A172 (cell line): ENCODE results near the gene CIPC. TPM values are rescaled to one million over a fixed set of nuclear protein-coding genes. Genes with fewer than 3 reads are reported as not detected.

ENCODE experiments used
- DNase-seq: peaks from one replicate; pipeline ENCODE4 v3.0.0-alpha.2; 2015; ENCODE audit warnings: low spot score
- total RNA-seq: library from RNA; depleted of rRNA; stranded (reverse); fragments of >200 nt; shearing (Covaris generic); gene quantifications from 2 replicates; pipeline ENCODE4 v1.2.3, GENCODE V29; 2014; rRNA removed

CIPC gene, protein sequence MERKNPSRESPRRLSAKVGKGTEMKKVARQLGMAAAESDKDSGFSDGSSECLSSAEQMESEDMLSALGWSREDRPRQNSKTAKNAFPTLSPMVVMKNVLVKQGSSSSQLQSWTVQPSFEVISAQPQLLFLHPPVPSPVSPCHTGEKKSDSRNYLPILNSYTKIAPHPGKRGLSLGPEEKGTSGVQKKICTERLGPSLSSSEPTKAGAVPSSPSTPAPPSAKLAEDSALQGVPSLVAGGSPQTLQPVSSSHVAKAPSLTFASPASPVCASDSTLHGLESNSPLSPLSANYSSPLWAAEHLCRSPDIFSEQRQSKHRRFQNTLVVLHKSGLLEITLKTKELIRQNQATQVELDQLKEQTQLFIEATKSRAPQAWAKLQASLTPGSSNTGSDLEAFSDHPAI
- total RNA-seq = 9.9 and 13.5 TPM in 2 replicates

DNA sequence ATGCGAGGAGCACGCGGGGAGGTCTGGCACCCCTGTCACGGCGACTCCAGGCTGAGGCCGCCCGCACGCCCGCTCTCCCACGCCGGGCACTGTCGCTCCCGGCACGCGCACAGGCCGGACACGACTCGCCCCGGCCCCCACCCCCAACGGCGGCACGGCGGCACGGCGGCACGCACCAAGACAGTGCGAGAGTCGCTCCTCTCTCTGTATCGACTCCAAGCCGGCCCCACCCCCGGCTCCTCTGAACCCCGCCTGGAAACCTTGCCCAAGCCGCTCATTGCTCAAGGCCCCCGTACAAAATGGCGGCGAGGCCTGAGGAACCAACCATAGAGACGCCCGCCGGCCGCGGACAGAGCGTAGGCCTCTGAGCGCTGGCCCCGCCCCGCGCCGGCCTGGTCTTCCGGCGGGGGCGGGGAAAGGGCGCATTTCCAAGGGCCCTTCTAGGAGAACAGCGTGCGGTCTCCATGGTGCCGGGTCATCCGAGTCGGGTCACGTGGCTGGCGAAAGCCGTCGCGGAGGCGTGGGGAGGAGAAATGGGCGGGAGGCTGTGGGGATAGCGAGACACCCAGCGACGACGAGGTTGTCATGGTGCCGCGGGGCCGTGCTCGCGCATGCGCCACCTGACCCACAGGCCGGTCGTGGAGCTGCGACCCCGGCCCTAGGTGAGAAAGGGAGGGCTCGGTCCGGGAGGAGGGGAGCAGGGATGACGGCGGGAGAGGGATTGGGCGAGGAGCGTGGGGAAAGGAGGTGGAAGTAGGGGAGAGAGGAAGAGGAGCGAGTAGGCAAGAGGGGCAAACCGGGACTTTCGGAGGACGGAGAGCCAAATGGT is at the start of gene CIPC:
TSS of gene CIPC (plus strand) at position 559 of the 829 bp plus-strand sequence. CDS start 7,451 bp downstream, outside the sequence.
- peak; percentile 91 for DNase-seq

DNA sequence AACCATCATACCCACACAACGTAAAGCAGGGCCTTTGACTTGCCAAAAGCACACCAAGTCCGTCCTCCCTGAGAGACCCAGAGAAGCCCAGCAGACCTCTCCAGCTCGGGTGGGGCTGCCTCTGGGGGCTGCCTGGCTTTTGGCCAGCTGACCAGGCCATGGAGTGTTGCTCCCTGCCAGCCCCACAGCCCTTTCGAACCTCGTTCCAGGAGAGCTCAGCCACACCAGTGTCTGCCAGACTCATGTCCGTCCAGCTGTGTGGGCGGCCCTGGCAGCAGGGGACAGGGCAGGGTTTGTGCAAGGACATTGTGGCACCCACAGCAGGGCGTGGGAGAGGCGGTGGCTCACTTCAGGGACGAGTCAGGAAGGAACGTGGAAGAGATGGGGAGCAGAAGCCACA is 46.9 kb upstream of the CIPC start:
- no peak for DNase-seq

DNA sequence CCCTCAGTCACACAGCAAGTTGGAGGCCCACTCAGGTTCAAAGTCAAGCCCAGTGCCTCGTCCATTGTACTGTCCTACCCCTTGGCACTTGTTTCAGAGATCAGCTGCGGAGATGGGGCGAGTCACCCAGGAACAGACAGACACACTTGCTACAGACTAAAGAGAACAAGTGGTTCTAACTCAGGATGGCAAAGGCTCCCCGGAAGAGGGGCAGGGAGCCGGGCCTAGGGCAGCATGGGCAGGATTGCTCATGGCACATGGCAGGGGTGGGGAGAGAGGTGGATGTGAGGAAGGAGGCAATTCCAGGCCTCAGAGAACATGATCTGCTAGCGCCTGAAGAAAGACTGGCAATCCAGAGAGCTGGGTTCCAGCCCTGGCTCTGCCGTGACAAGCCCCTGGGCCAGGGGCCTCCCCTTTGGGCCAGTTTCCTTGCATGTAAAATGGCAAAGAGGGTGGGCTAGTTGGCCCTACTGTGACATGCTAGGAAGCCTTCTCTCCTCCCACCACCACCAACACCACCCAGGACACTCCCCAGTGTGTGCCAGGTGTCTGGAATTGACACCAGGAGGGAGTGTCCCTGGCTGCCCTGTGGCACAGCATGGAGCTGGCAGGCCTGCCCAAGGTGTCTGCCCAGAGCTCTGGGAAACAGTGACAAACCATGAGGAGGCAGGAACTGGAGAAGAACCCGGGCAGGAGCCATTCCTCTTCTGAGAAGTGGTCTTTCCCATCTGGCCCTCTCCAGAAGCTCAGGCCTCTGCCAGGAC is 45.6 kb upstream of the CIPC start:
- no peak for DNase-seq

DNA sequence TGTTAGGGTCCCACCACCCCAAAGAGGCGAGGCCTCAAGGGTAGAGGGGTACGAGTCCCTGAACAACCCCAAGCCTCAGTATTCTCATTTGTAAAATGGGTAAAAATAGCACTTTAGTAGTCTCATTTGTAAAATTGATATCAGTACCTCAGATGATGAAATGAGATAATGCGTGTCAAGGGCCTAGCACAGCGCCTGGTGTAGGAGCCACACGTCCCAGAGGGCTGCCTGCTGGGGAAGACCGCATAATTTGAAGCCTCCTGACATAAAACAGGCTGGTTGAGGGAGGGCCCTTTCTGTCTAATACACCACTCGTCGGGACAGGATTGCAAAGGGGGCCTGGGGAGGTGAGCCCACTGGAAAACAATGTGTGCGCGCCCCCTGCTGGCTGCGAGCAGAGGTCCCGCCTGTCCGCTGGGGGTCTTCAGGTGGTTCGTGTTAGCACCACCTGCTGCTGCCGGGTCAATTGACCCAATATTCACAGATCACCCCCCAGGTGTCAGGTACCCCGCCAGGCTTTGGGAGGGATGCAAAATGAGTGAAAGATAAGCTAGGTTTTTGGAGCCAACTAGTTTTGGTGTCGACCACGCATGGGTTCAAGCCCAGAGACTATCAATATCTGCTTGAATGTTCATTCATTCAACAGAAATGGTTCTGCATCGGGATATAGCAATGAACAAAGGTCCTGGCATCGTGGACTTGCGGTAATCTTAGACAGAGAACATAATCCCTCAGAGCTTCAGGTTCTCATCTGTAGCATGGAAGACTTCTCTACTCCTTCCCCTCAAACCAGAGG is 44.8 kb upstream of the CIPC start:
- no peak for DNase-seq

DNA sequence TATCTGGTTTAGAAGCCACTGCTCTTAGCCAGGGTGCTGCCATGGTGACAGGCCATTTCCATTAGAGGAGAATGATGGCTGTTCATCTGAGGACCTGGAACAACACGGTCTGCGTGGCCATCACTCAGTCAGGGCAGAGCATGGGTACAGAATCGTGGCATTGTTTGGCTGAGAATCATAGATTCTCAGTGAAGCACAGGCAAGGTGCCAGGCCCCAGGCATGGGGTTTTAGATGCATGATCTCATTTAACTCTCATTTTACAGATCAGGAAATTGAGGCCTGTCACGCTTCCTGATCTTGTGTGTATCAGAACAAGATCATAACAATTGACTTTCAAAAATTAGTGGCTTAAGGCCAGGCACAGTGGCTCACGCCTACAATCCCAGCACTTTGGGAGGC is 42.8 kb upstream of the CIPC start:
- no peak for DNase-seq

DNA sequence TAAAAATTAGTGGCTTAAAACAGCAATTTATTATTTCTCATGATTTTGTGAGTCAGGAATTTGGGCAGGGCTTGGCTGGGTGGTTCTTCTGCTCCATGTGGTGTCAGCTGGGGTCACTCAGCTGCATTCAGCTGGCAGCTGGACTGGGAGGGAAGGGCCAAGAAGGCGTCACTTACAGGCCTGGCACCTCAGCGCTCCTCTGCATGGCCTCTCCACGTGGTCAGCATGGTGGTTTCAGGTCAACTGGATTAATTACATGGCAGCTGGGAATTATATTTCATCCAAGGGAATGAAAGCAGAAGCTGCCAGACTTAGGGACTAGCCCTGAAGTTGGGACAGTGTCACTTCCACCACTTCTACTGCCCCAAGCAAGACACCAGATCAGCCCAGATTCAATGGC is 42.1 kb upstream of the CIPC start:
- peak; percentile 50 for DNase-seq

DNA sequence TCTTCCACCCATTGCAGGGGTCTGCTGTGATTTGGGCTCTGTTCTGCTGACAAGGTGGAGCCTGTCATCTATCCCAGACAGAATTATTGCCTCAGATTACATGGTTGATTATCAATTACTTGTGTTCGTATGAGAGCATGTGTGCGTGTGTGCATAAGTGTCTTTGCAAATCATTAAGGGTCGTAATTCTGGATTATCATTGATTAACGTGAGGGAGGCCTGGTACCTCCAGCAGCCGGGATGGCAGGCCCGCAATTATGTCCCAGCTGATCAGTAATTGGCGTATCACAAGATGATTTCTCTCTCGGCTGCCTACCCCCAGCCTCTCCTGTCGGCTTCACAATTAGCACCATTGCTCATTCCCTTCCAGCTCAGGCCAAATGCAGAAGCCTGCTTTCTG is 39.9 kb upstream of the CIPC start:
- DNase-seq = no peak

DNA sequence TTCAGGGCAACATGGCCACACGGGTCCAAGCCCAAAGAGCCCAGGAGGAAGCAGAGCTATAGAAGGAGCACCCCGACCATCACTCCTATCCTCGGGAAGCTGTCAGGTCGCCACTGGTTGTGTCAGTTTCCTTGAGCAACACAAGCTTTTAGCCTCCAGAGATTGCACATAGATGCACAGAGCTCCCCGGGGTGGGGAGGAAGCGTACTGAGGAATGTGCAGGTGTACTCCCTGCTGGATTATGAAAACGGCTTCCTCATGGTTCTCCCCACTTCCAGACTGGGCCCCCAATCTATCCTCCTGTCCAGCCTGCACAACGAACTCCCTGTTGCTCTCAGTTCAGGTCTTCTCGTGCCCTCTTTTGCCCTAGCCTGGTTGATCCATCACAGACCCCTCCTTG is 39.3 kb upstream of the CIPC start:
- DNase-seq = no peak

DNA sequence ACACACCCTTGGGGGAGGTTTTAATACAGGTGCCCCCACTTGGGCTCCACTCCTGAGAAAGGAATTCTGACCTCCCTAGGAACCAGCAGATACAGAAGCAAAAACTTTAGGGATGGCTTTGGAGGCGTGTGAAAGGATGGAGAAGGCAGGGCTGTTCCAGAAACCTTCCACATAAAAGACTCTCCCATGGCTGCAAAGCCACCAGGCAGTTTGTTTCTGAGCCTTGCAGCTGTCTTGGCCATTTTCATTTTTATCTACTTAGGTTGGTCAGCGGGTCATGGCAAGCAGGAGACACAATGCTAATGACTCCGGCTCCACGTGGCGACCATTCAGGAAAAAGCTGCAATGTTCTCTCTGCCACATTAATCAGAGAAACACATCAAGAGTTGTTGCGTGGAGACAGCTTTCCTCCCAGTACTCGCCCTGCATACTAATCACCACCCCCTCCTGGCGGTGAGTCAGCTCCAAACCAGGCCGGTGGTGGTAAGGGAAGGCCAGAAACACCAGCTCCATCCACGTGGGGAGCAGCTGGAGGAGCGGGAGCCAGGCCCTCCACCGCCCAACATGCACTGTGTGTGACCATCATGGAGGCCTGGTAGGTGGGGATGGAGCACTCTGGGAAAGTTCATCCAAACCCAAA is 38.7 kb upstream of the CIPC start:
- peak; percentile 80 for DNase-seq

DNA sequence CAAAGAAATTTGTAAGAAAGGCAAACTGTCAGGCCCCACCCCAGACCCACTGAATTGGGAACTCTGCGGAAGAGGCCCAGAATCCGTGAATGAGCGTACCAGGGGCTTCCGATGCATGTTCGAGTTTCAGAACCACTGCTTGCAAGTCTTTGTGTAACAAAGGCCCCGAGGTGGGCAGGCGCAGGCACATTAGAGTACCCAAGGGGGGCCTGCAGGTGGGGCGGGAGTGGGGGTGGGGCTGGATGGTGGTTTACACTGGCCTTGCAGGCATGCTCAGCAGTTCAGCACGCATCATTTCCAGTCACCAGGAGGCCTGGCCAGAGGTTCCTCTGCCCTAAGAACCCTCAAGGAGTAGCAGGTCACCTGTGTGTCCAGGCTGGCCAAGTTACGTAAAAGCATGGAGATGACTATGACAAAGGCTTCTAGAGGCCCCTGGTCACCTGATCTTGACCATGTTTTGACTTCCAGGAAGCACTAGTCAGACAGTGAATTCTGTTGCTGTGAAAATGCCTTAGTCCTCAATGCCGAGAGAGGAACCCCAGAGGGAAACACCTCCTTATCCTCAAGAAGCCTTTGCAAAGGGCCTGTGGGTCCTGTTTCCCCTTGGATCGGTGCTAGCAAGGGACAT is 36.3 kb upstream of the CIPC start:
- no peak for DNase-seq

DNA sequence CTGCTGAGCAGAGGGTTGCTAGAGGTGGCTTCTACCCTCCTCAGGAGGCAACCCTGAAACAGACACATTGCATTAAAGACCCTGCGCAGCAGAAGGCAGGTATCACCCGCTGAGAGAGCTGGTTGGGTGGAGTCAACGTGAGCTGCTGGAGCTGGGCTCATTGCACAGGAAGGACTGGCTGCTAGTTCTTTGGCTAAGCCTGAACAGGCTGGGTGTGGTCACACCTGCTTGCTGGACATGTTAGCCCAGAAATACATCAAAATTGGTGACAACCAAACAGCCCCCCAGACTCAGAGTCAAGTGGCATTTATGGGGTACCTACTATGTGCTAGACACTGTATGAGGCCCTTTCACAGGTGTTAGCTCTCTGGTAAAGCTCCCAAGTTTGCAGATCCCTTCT is 35.8 kb upstream of the CIPC start:
- no peak for DNase-seq

DNA sequence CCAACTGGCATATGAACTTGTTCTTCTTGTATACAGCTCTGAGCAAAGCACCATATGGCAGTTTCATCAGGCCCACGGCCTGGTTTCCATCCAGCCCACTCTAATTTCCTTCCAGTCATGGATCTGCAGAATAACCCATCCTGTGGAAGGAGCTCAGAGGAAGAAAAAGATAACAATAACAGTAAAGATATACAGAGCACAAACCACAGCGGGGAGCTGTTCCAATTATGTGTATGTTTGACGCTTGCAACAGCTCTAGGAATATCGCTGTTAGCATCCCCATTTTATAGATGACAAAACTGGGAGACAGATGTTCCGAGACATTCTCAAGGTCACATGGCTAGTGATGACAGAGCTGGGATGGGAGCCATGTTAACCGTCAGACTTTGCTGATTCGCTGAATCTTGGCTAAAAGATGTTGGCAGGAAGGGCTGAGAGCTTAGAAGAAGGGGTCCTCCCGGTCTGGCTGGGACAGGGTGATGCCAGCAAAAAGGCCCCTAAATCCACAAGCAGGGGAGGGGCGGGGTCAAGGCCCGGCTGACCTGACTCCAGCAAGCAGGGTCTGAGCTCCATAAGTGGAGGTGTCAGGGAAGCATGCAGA is 34.4 kb upstream of the CIPC start:
- no peak for DNase-seq

DNA sequence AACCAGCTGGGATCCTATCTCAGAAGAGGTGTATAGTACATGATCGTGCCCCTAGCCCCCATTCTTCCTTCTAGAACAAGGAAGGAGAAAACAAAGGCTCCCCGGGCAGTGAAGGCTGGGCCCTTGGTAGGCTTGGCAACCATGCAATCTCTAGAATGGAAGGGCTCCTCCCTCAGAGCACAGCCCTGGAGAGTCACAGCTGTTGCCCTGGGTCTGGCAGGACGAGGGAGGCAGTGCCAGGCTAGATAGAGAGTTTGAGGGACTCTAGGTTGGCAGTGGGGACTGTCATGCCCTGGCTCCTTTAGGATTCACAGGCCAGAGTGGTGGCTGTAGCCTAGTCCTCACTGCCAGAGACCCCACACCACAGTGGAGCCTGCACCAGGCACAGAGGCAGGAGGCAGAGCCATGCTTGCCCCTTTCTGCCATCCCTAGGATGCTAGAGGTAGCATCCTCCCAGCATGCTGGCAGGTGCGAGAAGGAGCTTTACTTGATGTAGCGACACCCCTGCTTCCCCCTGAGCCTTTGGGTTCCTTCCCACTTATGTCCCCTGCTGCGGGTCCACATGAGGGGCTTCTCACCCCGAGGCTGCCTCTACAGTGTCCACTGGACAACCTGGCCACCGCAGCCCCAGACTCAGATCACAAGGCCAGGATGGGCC is 33.4 kb upstream of the CIPC start:
- no peak for DNase-seq

DNA sequence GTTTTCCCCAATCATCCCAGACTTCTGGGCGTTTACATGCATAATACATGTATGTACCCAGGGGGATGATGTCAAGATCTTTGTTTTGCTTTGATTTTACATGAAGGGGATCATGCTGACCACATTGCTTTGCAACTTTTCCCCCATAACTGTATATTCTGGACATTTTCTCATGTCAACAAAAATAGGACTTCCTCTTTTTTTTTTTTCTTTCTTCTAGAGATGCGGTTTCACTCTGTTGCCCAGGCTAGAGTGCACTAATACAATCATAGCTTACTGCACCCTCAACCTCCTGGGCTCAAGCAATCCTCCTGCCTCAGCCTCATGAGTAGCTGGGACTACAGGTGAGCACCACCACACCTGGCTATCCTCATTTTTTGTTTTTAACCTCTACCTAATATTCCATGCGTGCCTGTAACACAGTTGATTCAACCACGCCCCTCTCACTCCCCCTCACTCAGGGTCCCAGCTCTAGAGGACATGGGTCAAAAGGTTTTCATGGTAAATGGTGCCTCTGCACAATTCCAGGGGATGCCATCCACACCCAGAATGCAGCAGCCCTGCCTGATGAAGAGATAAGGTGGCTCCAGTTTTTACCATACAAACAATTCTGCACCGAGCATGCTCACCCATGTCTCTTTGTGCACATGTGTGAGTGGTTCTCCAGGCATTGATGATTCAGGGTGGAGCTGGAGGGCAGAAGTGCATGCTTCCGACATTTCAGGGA is 32.0 kb upstream of the CIPC start:
- no peak for DNase-seq

DNA sequence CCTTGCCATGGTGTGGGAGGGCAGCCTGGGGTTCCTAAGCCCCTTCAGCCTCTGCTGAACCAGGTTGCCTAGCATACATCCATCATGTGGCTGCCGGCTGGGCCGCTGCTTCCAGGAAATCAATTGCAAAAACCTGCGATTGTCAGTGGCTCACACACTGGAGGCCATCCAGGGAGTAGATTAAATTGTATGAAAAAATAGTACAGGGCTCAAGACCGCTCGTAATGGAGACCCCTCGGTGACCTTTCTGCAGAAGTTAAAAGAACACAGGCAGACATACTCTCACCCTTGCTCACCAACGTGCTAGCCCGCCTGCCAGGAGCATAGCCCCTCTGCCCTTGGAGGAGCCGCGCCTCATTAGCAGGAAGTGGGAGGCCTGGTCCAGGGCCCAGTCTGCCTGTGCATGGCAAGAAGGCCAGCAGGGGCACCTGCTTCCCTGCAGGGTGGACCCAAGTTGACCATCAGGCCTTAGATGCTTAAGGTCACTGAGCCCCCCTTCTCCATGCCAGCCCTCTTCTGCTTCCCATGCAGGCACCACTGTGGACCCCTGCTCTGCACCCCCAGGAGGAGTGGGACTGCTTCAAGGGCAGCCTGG is 31.4 kb upstream of the CIPC start:
- DNase-seq = no peak

DNA sequence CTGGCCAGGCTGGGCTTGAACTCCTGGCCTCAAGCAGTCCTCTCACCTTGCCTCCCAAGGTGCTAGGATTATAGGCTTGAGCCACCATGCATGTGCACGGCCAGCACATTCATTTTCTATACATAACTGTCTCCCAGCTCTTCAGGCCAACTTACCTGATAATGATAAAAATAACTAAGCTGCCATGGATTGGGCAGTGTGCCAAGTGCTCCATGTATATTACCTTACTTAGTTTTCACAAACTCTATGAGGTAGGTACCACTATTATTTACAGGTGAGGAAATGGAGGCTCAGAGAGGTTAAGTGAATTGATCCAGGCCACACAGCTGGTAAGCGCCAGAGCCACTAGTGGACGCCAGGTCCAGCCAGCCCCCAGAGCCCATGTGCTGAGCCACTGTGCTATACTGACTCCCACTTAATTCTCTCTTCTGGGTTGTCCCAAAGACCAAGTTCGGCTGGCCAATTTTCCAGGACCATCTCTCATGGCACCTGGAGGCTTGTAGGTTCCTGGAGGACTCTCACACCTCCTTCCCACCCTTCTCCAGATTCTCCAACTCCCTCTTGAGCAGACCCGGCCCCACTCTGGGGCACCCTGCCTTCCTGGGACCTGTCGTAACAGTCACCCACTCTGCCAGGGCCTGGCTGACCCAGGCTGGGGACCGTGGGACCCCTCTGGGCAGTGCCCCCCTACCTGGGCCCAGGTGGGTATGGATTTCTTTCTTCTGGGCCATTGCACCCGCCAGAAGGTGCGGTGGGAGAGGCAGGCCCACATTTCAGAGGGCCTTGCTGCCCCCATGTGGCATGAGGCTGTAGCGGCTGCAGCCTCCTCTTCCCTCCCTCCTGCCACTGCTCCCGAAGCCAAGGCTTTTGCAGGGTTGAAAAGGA is 30.2 kb upstream of the CIPC start:
- DNase-seq = peak; percentile 54

DNA sequence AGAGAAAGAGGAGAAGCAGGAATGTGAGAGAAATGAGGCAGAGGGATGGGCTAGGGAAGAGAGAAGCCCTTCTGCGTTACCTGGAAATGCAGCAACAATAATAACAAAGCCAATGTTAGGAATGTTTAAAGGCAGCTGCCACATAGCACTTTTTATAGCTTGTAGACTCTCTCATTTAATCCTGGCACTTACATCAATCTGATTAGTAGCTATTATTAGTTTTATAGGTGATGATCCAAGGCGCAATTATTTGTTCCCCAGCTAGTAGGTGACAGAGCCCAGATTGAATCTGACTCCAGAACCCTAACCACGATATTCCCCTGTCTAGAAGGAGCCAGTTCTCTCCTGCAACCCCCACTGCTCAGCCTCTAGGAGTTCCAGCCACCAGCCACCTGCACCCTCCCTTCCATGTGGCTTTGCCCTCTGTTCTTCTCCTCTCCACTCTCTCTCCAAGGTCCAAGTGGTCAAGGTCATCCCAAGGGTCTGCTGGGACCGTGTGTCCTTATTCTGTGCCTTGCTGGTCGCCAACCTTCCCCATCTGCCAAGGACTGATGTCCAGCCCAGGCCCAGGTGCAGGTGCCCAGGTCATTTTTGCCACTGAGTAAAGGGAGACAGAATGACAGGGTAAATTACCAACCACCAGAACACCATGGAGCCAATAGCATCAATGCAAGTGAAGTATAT is 29.4 kb upstream of the CIPC start:
- DNase-seq = no peak
